ENCODE results near the gene ANKRD62.

GRCh38 chr18:12065397-12065796, 28.2 kb upstream of the ANKRD62 start:
- TF ChIP-seq CTCF (IDR thresholded peaks at IDR 0.05): no peak
- TF ChIP-seq ZFX (IDR thresholded peaks at IDR 0.05; ENCODE audit: borderline replicate concordance): no peak

Measured in 22Rv1 (cell line).